AG04450 (cell line): ENCODE measurements around the gene JAK1. TPM values are rescaled to one million over a fixed set of nuclear protein-coding genes. Genes with fewer than 3 reads are reported as not detected.

Experiments
- CTCF ChIA-PET: fragments of 300-600, 350-600 bp; formaldehyde crosslinking; extraction: SDS; loops from one replicate; lab custom pipeline; 2022; ENCODE audit warnings: antibody characterized with exemption, inconsistent platforms; lab: Charles Lee
- POLR2A ChIA-PET: fragments of 350-600 bp; formaldehyde crosslinking; extraction: SDS; loops from one replicate; lab custom pipeline; 2021; ENCODE audit warnings: antibody characterized with exemption, inconsistent platforms; lab: Yijun Ruan, JAX
- DNase-seq: peaks from one replicate; pipeline ENCODE4 v3.0.0-alpha.2; 2011; ENCODE audit warnings: low read depth, low spot score
- H3K27ac ChIP-seq: one replicate; pipeline ENCODE4 v1.5.1; 2012; ENCODE audit warnings: low read depth, low read length, control low read depth
- H3K27me3 ChIP-seq: one replicate; pipeline ENCODE4 v1.6.0; 2012; ENCODE audit warnings: low read length; ENCODE audit not compliant: control insufficient read depth, insufficient read depth
- H3K4me3 ChIP-seq: 2 replicates; pipeline ENCODE4 v1.5.1; 2011; ENCODE audit warnings: mild to moderate bottlenecking, low read depth, low read length, control low read depth
- H3K9me3 ChIP-seq: 2 replicates; pipeline ENCODE4 v1.5.1; 2012; ENCODE audit warnings: low read length; ENCODE audit not compliant: control insufficient read depth, insufficient read depth
- polyA plus RNA-seq: library from polyadenylated mRNA; depleted of rRNA; stranded (reverse); fragments of >200 nt; gene quantifications from 2 replicates; pipeline ENCODE4 v1.2.3, GENCODE V29; 2011
- TF ChIP-seq, protein P1 (sequence below): IDR thresholded peaks from 2 replicates; pipeline ENCODE4 v1.5.1; 2011; ENCODE audit warnings: low read depth, low read length, control low read depth, inconsistent platforms

JAK1 gene
- polyA plus RNA-seq, 1 experiment = 141 TPM

DNA sequence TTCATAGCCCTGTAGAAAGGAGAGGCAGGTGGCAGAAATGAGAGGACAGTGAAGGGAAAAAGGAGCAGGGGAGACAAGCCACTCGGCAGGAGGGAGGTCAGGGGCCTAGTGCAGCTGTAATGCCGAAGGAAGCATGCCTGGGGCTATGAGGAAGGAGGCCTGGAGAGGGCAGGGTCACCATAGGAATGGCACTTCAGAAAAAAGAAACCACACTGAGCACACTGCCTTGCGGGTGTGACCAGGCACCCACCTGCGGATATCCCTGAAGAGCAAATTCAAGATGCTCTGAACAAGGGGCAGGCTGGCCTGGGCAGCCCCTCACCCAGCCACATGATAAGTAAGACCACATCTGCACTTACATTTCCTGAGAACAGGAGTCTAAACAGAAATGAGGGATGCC lies 104.7 kb downstream of the JAK1 start:
- DNase-seq = no peak
- no peaks in the 10 kb centered on the region for H3K27me3 ChIP-seq
- no peaks in the 10 kb centered on the region; the same call in 1 of the 2 replicates for H3K9me3 ChIP-seq
- no peak overlapping the region for H3K4me3 ChIP-seq
- H3K27ac ChIP-seq = no peak overlapping the region
- POLR2A ChIA-PET = no interaction called here
- CTCF ChIA-PET = interaction anchor here (0.6 to 1.0 kb wide), 2 partner anchors 37 to 159 kb away, joined by 4 to 9 read pairs; no protein-coding TSS in a partner anchor
- TF ChIP-seq, protein P1, sequence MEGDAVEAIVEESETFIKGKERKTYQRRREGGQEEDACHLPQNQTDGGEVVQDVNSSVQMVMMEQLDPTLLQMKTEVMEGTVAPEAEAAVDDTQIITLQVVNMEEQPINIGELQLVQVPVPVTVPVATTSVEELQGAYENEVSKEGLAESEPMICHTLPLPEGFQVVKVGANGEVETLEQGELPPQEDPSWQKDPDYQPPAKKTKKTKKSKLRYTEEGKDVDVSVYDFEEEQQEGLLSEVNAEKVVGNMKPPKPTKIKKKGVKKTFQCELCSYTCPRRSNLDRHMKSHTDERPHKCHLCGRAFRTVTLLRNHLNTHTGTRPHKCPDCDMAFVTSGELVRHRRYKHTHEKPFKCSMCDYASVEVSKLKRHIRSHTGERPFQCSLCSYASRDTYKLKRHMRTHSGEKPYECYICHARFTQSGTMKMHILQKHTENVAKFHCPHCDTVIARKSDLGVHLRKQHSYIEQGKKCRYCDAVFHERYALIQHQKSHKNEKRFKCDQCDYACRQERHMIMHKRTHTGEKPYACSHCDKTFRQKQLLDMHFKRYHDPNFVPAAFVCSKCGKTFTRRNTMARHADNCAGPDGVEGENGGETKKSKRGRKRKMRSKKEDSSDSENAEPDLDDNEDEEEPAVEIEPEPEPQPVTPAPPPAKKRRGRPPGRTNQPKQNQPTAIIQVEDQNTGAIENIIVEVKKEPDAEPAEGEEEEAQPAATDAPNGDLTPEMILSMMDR = peak; percentile 32

DNA sequence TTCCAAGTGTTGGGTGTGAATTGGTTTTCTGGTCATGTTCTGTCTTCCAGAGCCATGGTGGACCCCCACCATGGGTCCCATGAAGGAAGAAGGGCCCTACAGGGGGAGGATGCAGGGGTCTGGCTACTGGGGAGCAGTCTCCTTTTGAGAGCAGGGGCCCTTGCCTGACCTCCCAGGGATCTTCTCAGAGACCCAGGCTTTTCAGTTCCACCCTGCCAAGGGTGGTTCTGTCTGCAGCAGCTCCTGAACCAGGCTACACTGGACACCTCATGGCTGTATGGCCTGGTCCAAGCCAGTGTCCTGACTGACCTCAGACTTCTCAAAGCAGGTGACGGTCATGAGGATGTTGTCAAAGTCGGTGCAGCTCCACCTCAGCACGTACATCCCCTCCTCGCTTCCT lies 109.0 kb downstream of the JAK1 start:
- CTCF ChIA-PET = interaction anchor here (0.6 kb wide), 2 partner anchors 218 to 1611 kb away, joined by 3 read pairs; no protein-coding TSS in a partner anchor

DNA sequence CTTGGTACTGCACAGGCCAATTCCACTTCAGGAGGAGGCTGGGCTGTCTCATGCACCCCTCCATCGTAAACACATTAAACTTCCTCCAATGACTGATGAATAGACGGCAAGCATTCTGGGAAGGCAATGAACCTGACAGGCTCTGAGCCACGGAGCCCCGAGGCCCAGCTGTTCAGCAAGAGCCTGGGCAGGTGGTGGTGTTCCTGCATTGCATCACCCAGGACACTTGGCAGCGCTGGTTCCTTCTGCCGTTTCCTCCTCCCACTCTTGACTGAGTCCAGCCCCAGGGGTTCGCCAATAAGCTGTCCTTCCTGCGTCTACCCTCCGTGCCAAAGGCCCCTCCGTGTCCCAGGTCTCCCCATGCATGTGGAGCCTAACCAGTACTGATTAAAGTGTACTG lies 109.8 kb downstream of the JAK1 start:
- POLR2A ChIA-PET = no interaction called here
- Histone ChIP-seq H3K27ac (no peak overlapping the region), H3K27me3 (no peaks in the 10 kb centered on the region), H3K4me3 (no peak overlapping the region), H3K9me3 (no peaks in the 10 kb centered on the region)
- no peak for DNase-seq
- CTCF ChIA-PET = interaction anchor here (1.2 kb wide), 1 partner anchor 588 kb away, joined by 4 read pairs; no protein-coding TSS in a partner anchor
- TF ChIP-seq, protein P1 = no peak

More for the DNA sequence above, 109.0 kb downstream of the JAK1 start:
- Histone ChIP-seq H3K27me3 (no peaks in the 10 kb centered on the region), H3K4me3 (no peak overlapping the region), H3K9me3 (no peaks in the 10 kb centered on the region), H3K27ac (no peak overlapping the region)
- no peak for DNase-seq
- TF ChIP-seq, protein P1 = no peak
- POLR2A ChIA-PET = no interaction called here

DNA sequence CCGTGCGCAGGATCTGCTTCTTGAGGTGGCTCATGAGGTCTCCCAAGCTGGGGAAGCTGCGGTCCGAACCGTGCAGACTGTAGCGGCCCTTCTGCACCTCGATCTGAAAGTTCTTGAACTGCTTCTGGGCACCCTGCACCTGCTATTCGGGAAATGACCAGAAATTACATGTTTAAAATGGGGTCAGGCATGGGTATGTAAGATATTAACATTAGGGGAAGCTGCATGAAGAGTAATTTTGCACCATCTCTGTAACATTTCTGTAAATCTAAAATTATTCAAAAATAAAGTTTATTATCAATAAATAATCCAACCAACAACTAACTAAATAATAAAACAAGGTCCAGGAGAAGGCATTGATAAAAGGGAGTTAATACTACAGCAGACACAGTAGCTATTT lies 110.8 kb downstream of the JAK1 start:
- Histone ChIP-seq H3K27me3 (no peaks in the 10 kb centered on the region), H3K27ac (no peak overlapping the region), H3K9me3 (no peaks in the 10 kb centered on the region), H3K4me3 (no peak overlapping the region)
- CTCF ChIA-PET = interaction anchor here (0.6 to 1.2 kb wide), 2 partner anchors 135 to 587 kb away, joined by 4 to 5 read pairs; no protein-coding TSS in a partner anchor
- DNase-seq = no peak
- POLR2A ChIA-PET = interaction anchor here (0.6 kb wide), 1 partner anchor 51 kb away, joined by 3 read pairs; no protein-coding TSS in a partner anchor
- TF ChIP-seq, protein P1 = no peak

DNA sequence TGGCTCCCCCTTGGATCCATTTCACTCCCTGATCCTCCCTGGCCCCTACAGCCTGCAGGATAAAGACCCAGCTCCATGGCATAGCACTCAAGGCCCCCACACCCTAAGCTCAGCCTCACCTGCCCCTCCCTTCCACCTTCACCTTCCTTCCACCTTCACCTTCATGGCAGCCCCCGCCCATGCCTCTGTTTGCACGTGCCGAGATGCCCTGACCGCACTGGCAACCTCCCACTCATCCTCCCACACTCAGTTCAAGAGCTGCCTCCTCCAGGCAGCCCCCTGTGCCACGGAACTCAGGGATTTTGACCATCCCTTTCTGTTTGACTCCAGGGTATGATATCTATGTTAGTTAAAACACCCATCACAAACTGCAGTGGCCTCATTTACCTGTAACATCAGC lies 111.7 kb downstream of the JAK1 start:
- no peak overlapping the region for H3K4me3 ChIP-seq
- ChIA-PET POLR2A (no interaction called here), CTCF (interaction anchor here (0.6 kb wide), 1 partner anchor 31 kb away, joined by 3 read pairs; no protein-coding TSS in a partner anchor)
- H3K9me3 ChIP-seq = no peaks in the 10 kb centered on the region
- TF ChIP-seq, protein P1 = no peak
- no peaks in the 10 kb centered on the region for H3K27me3 ChIP-seq
- H3K27ac ChIP-seq = no peak overlapping the region
- DNase-seq = no peak
